Measurements from ENCODE around the gene ACVR2A. TPM values are rescaled to one million over a fixed set of nuclear protein-coding genes. Genes with fewer than 3 reads are reported as not detected.

The ACVR2A gene
- total RNA-seq, 1 donor from 2014 or later = 6.5 TPM

DNA sequence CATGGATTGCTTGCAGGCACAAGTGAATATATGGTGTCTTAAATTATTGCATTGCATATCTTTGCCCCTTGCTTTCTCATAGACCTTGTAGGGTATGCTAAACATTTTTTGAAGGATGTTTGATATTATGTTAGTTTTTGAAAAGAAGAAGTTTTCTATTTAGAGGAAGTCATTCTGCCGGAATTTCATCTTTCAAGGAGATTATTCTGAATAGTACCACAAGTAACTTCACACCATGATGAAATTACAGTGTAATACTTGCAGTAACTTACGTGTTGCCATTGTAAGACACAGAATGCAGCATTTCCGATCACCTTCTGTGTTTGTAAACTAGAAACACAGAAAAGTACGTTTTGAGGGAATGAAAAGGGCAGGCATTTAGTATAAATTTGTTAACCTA lies 71.9 kb downstream of the ACVR2A start:
- DNase-seq (ENCODE audit: low read depth) = no peak
- H3K4me3 ChIP-seq (ENCODE audit: low read depth, low read length) = no peak overlapping the region
- no peak for TF ChIP-seq CTCF (conservative IDR thresholded peaks at IDR 0.05; ENCODE audit: low read depth, low read length)

DNA sequence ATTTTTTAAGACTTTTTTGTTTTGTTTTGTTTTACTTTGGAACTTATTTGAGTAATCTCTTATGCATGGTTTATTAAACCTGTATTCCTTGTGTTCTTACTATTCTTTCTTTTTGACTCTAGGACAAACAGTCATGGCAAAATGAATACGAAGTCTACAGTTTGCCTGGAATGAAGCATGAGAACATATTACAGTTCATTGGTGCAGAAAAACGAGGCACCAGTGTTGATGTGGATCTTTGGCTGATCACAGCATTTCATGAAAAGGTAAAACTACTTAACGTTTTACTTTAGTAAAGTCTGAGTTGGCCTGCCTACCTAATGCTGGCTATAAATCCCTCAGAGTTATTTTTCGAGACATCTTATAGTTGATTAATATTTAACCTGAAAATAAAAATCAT lies 72.3 kb downstream of the ACVR2A start:
- peak; percentile 29 for DNase-seq (ENCODE audit: low read depth)
- H3K4me3 ChIP-seq (ENCODE audit: low read depth, low read length) = no peak overlapping the region
- TF ChIP-seq CTCF (conservative IDR thresholded peaks at IDR 0.05; ENCODE audit: low read depth, low read length) = no peak

DNA sequence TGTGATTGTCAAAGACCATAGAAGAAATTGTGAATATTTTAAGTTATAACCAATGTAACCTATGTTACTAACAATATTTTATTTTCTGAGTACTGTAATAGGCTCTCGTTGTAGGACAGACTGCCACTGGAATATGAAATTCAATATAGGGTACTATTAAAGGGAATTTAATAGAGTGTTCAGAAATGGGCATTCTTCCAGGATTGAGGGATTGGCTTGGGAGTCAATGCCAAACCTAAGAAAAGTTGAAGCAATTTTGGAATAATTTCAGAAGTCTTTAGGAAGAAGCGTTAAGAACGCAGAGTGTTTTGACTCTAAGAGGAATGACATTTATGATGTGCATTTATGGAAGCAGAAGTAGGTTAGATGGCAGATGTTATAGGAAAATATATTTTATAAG lies 79.0 kb downstream of the ACVR2A start:
- H3K4me3 ChIP-seq (ENCODE audit: low read depth, low read length) = no peak overlapping the region
- no peak for DNase-seq (ENCODE audit: low read depth)
- TF ChIP-seq CTCF (conservative IDR thresholded peaks at IDR 0.05; ENCODE audit: low read depth, low read length) = no peak

DNA sequence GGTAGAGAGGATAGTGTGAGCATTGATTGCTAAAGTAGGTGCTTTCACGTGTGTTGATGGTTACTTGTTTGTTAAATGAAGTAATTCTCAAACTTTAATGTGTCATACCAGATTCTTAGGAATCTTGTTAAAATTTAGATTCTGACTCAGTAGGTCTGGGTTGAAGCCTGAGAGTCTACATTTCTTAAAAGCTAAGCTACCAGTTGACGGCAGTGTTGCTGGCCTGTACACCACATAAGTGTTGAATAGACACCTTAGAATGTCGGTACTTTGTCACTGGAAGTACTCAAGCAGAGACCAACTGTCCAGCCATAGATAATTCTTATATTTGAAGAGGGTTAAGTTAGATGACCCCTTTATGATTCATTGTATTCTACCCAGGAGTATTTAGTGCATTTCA lies 79.8 kb downstream of the ACVR2A start:
- DNase-seq (ENCODE audit: low read depth) = no peak
- H3K4me3 ChIP-seq (ENCODE audit: low read depth, low read length) = no peak overlapping the region
- no peak for TF ChIP-seq CTCF (conservative IDR thresholded peaks at IDR 0.05; ENCODE audit: low read depth, low read length)

GRCh38 chr2:147925886-147926285 lies 81.1 kb downstream of the ACVR2A start:
- DNase-seq (ENCODE audit: low read depth) = no peak

DNA sequence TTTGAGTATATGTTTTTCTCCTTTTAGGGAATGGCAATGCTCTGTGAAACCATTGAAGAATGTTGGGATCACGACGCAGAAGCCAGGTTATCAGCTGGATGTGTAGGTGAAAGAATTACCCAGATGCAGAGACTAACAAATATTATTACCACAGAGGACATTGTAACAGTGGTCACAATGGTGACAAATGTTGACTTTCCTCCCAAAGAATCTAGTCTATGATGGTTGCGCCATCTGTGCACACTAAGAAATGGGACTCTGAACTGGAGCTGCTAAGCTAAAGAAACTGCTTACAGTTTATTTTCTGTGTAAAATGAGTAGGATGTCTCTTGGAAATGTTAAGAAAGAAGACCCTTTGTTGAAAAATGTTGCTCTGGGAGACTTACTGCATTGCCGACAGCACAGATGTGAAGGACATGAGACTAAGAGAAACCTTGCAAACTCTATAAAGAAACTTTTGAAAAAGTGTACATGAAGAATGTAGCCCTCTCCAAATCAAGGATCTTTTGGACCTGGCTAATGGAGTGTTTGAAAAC lies 82.3 kb downstream of the ACVR2A start:
- TF ChIP-seq CTCF (conservative IDR thresholded peaks at IDR 0.05; ENCODE audit: low read depth, low read length) = no peak
- DNase-seq (ENCODE audit: low read depth) = no peak

More at GRCh38 chr2:147925886-147926285, 81.1 kb downstream of the ACVR2A start:
- H3K4me3 ChIP-seq (ENCODE audit: low read depth, low read length) = no peak overlapping the region
- TF ChIP-seq CTCF (conservative IDR thresholded peaks at IDR 0.05; ENCODE audit: low read depth, low read length) = no peak

DNA sequence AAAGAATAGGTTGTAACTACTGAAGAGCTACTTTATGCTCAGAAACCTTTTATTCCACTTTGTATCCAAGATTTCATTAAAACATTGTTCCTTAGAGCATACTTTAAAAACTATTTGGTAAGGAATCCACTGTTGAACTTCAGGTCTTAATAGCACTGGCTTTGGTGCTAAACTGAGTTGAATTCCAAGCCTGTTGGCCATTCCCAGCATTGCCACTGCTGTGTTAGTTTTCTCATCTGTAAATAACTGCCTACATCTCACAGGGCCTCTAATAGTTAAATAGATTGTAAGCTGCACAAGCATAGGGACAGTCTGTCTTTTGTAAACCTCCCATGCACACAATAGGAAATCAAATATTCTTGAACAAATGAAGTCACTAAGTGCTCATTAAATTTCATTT lies 89.1 kb downstream of the ACVR2A start:
- no peak for TF ChIP-seq CTCF (conservative IDR thresholded peaks at IDR 0.05; ENCODE audit: low read depth, low read length)
- no peak for DNase-seq (ENCODE audit: low read depth)
- no peak overlapping the region for H3K4me3 ChIP-seq (ENCODE audit: low read depth, low read length)

More for the DNA sequence above, 82.3 kb downstream of the ACVR2A start:
- H3K4me3 ChIP-seq (ENCODE audit: low read depth, low read length) = no peak overlapping the region

All from epithelial cell of proximal tubule (primary cell).